OCI-M2 (cell line): ENCODE data around the gene ZNF560.
"Not testable (repeated sequence)": the region's sequence is repeated elsewhere in the genome, so short reads cannot be mapped to it uniquely, and the experiment has no call there.

Experiments
- DNase-seq: peaks from one replicate; lab custom pipeline; 2025; ENCODE audit not compliant: unreplicated experiment; lab: John Stamatoyannopoulos, UW

ZNF560 gene

GRCh38 chr19:9498183-9498902, at the start of gene ZNF560:
Gene ZNF560, minus strand, starts transcription at chr19:9498616. Its CDS starts 23,303 bp downstream, at chr19:9475313.
- no peak for DNase-seq

- DNase-seq = no peak
These were observed 49.5 kb upstream of the ZNF560 start for GRCh38 chr19:9547870-9548269.

GRCh38 chr19:9541281-9541680, 42.9 kb upstream of the ZNF560 start:
- not testable (repeated sequence) for DNase-seq

- DNase-seq = not testable (repeated sequence)
These were observed 41.5 kb upstream of the ZNF560 start for GRCh38 chr19:9539921-9540320.

GRCh38 chr19:9539201-9539600, 40.8 kb upstream of the ZNF560 start:
- not testable (repeated sequence) for DNase-seq

- no peak for DNase-seq
These were observed 40.0 kb upstream of the ZNF560 start, which contains the start of gene ZNF426 for GRCh38 chr19:9538183-9539058. Gene ZNF426, minus strand, starts transcription at chr19:9538645. Its CDS starts 2,413 bp downstream, at chr19:9536232.

DNA sequence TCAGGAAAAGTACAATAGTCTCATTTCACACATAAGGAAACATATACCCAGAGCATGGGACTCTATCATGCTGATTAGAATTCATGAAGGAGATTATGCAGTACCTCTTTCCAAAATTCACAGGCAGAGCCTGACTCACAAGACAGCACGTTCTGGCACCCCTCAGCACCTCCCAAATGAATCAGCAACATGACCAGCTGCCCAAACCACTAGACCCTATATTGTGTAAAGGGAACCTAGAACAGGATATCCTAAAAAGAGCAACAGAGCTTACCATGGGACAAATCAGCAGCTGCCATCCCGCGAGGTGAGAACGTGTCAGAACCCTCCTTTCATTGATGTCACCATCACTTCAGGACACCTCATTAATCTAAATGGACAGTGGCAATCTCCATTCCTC, 37.5 kb upstream of the ZNF560 start:
- DNase-seq = no peak

- no peak for DNase-seq
These were observed 33.5 kb upstream of the ZNF560 start for GRCh38 chr19:9531933-9532332.

GRCh38 chr19:9528757-9529336, 30.4 kb upstream of the ZNF560 start:
- no peak for DNase-seq

DNA sequence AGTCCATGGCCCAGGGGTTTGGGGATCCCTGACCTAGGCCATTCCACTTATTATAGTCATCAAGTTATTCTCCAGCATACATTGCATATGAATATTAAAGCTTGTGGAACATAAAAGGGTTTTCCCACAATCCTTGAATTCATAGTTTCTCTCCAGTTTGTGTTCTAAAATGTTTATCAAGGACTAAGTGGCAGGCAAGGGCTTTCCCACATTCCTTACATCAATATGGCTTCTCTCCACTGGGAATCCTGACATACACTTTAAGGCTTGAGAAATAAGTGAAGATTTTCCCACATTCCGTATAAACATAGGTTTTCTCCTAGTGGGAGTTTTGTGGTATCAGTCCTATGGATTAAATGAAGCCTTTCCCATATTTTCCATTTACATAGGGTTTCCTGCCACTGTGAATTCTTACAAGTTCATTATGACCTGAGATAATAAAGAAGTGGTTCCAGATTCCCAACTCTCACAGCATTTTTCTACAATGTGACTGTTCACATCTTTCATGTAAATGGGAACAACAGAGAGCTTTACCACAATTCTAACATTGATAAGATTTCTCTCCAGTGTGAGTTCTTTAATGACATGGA, 25.6 kb upstream of the ZNF560 start:
- no peak for DNase-seq

- DNase-seq = no peak
These were observed 8.9 kb upstream of the ZNF560 start for GRCh38 chr19:9507285-9507684.

DNA sequence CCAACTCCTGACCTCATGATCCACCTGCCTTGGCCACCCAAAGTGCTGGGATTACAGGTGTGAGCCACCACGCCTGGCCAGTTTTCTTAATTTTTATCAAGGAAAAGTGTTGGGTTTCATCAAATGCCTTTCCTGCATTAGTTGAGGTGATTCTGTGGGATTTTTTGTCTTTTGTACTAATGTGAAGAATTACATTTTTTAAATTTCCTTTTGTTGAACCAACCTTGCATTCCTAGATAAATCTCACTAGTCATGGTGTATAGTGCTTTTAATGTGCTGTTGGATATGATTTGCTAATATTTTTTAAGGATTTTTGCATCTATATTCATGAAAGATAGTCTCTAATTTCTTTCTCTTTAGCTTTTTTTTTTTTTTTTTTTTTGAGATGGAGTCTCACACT, 2.4 kb upstream of the ZNF560 start:
- no peak for DNase-seq

GRCh38 chr19:9494096-9494495, 4.3 kb downstream of the ZNF560 start:
- DNase-seq = no peak

DNA sequence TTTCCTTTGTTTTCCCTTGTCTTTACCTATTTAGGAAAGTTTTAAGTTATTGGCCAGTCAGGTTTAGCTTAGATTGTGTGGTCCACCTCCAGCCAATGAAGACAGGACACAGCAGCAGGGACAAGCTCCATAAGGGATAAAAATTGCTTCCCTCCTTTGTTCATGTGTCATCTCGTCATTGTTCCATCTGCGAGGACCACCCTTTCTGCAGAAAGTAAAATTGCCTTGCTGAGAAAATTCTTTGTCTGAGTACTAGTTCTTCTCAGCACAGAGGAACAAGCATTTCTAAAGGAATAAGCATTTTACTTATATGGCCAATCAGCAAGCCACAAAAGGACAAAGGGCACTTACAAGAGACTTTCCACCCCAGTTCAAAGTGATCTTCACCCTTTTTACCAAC, 11.4 kb downstream of the ZNF560 start:
- DNase-seq = no peak

DNA sequence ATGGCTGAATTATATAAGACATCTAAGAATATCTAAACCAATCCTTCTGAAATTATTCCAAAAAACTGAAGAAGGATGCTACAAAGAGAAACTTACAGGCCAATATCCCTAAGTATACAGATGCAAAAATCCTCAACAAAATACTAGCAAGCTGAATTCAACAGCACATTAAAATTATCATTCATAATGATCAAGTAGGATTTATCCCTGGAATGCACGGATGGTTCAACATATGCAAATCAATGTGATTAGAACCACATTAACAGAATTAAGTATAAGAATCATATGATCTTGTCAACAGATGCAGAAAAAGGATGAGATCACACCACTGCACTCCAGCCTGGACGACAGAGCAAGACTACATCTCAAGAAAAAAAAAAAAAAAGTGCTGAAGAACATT, 13.3 kb downstream of the ZNF560 start:
- no peak for DNase-seq

- no peak for DNase-seq
These were observed 23.4 kb downstream of the ZNF560 start for GRCh38 chr19:9474975-9475374.

DNA sequence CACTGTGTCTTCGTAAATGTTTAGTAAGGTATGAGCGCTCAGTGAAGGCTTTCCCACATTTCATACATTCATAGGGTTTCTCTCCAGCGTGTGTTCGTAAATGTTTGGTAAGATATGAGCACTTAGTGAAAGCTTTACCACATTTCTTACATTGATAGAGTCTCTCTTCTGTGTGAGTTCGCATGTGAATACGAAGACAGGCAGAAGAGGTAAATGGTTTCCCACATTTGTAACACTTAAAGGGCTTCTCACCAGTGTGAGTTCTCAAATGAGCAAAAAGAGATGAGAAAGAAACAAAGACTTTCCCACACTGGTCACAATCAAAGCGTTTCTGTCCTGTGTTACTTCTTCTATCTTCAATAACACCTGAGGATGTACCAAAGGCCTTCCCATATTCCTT, 31.3 kb downstream of the ZNF560 start:
- no peak for DNase-seq

DNA sequence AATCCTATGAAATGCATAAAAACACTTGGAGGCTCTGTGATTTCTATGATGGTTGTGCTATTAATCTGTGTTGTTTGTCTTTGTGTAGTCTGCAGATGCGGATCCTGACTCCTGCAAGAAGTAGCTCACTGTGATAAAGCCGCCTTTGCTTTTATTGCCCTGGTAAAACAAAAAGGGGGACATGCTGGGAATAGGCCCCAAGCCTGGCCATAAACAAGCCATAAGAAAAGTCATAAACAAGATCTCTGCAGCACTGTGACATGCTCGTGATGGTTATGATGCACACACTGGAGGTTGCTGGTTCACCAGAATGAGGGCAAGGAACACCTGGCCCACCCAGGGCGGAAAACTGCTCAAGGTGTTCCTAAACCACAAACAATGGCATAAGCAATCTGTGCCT, 36.5 kb downstream of the ZNF560 start:
- DNase-seq = no peak

- DNase-seq = no peak
These were observed 42.3 kb downstream of the ZNF560 start for GRCh38 chr19:9456018-9456689.

- no peak for DNase-seq
These were observed 44.5 kb downstream of the ZNF560 start for GRCh38 chr19:9453953-9454352.

DNA sequence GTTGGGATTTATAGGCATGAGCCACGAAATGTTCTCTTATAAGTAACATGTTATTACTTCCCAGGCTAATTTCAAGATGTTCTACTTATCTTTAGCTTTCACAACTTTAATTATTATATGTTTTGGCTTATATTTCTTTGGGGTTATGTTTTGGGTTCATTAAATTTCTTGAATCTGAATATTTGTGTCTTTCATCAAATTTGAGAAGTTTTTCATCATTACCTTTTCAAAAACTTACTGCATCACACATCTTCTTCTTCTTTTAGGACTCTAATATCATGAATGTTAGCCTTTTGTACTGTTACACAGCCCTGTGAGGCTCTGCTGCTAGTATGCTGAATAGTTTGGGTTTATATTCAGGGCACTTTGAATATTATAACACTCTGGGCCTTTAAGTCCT, 53.4 kb downstream of the ZNF560 start:
- no peak for DNase-seq
